Skeletal muscle satellite cell (primary cell): ENCODE results near the gene CABP1.
"Not testable (repeated sequence)": the region's sequence is repeated elsewhere in the genome, so short reads cannot be mapped to it uniquely, and the experiment has no call there.

ENCODE experiments used
- H3K27me3 ChIP-seq: 2 replicates; pipeline ENCODE4 v1.7.0; 2013; ENCODE audit warnings: low read length; ENCODE audit not compliant: control insufficient read depth, insufficient read depth
- H3K36me3 ChIP-seq: 2 replicates; pipeline ENCODE4 v1.7.0; 2013; ENCODE audit warnings: mild to moderate bottlenecking, control low read depth, low read length; ENCODE audit not compliant: insufficient read depth
- H3K4me1 ChIP-seq: 2 replicates; pipeline ENCODE4 v1.7.0; 2013; ENCODE audit warnings: low read length; ENCODE audit not compliant: control insufficient read depth, insufficient read depth
- H3K4me2 ChIP-seq: 2 replicates; pipeline ENCODE4 v1.7.0; 2013; ENCODE audit warnings: mild to moderate bottlenecking, low read length
- H3K4me3 ChIP-seq: 2 replicates; pipeline ENCODE4 v1.7.0; 2013; ENCODE audit warnings: low read length
- H3K9ac ChIP-seq: 2 replicates; pipeline ENCODE4 v1.7.0; 2013; ENCODE audit warnings: mild to moderate bottlenecking, low read depth, low read length, moderate library complexity
- H3K9me3 ChIP-seq: replicated peaks from 2 replicates; pipeline ENCODE4 v1.7.0; 2013; ENCODE audit warnings: mild to moderate bottlenecking, control low read depth, low read length

CABP1 gene

GRCh38 chr12:120656008-120656407 lies 15.6 kb downstream of the CABP1 start:
- H3K4me3 ChIP-seq = no peak overlapping the region
- H3K36me3 ChIP-seq = no peaks in the 10 kb centered on the region
- H3K4me1 ChIP-seq = no peaks in the 10 kb centered on the region
- no peak overlapping the region for H3K9ac ChIP-seq
- H3K4me2 ChIP-seq = no peak overlapping the region
- peaks cover 75% of the 10 kb centered on the region for H3K27me3 ChIP-seq
- H3K9me3 ChIP-seq = no peaks in the 10 kb centered on the region

- Histone ChIP-seq H3K4me2 (no peak overlapping the region), H3K9me3 (no peaks in the 10 kb centered on the region), H3K9ac (no peak overlapping the region), H3K36me3 (no peaks in the 10 kb centered on the region), H3K4me3 (no peak overlapping the region), H3K27me3 (peaks cover 62% of the 10 kb centered on the region), H3K4me1 (no peaks in the 10 kb centered on the region)
These were observed 18.1 kb downstream of the CABP1 start for GRCh38 chr12:120658286-120659150.

DNA sequence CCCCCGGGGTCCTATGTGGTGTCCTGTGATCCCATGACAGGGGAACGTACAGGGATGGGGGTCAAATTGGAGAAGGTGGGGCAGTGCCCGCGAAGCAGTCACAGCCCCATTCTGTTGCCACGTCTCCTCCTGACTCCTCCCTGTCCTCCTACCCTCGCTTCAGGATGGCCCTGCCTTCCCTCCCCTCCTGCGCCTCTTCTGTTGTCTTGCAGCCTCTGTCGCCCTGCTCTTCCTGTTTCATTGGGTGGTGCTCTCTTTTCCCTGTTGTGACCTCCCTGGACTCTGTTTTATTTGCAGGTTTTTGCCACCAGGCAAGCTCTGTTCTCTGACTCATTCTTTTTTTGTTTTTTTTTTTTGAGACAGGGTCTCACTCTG lies 18.7 kb downstream of the CABP1 start:
- Histone ChIP-seq H3K27me3 (peaks cover 62% of the 10 kb centered on the region), H3K9ac (no peak overlapping the region), H3K4me3 (no peak overlapping the region), H3K4me1 (no peaks in the 10 kb centered on the region), H3K36me3 (no peaks in the 10 kb centered on the region), H3K9me3 (no peaks in the 10 kb centered on the region), H3K4me2 (no peak overlapping the region)

DNA sequence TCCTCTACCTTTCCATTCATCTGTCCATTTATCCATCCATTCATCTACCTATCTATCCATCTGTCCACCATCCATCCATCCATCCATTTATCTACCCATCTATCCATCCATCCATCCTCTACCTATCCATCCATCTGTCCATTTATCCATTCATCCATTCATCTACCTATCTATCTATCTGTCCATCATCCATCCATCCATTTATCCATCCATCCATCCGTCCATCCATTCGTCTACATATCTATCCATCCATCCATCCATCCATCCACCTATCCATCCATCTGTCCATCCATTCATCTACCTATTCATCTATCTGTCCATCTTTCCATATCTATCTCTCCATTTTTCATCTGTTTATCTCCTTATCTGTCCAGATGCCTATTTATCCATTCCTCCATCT lies 21.0 kb downstream of the CABP1 start:
- H3K27me3 ChIP-seq = peaks cover 47% of the 10 kb centered on the region
- H3K4me3 ChIP-seq = no peak overlapping the region
- no peak overlapping the region for H3K4me2 ChIP-seq
- no peaks in the 10 kb centered on the region for H3K36me3 ChIP-seq
- H3K4me1 ChIP-seq = no peaks in the 10 kb centered on the region
- no peaks in the 10 kb centered on the region for H3K9me3 ChIP-seq
- H3K9ac ChIP-seq = no peak overlapping the region

DNA sequence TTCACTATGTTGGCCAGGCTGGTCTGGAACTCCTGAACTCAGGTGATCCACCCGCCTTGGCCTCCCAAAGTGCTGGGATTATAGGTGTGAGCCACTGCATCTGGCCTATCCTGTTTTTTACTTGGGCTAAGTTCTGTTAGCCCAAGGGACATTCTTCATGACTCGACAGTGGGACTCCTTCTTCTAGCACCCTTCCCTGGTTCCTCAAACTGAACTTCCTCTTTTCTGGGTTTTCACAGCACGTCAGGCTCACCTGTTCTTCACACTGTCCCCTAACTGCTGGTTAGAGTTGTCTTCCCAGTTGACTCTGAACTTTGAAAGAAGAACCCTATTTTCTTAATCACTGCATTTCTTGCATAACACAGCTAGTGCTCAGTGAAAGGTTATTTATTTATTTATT lies 22.5 kb downstream of the CABP1 start:
- peaks cover 49% of the 10 kb centered on the region for H3K27me3 ChIP-seq
- H3K9me3 ChIP-seq = no peaks in the 10 kb centered on the region
- no peak overlapping the region for H3K4me2 ChIP-seq
- H3K36me3 ChIP-seq = no peaks in the 10 kb centered on the region
- H3K4me3 ChIP-seq = no peak overlapping the region
- no peak overlapping the region for H3K9ac ChIP-seq
- H3K4me1 ChIP-seq = no peaks in the 10 kb centered on the region

GRCh38 chr12:120663741-120664140 lies 23.3 kb downstream of the CABP1 start:
- H3K4me3 ChIP-seq = no peak overlapping the region
- H3K4me1 ChIP-seq = no peaks in the 10 kb centered on the region
- H3K9ac ChIP-seq = no peak overlapping the region
- no peak overlapping the region for H3K4me2 ChIP-seq
- H3K36me3 ChIP-seq = no peaks in the 10 kb centered on the region
- peaks cover 48% of the 10 kb centered on the region for H3K27me3 ChIP-seq
- H3K9me3 ChIP-seq = no peaks in the 10 kb centered on the region

GRCh38 chr12:120666571-120667390 lies 26.4 kb downstream of the CABP1 start:
- H3K4me1 ChIP-seq = peaks cover 2% of the 10 kb centered on the region
- no peaks in the 10 kb centered on the region for H3K9me3 ChIP-seq
- H3K9ac ChIP-seq = no peak overlapping the region
- peaks cover 37% of the 10 kb centered on the region for H3K27me3 ChIP-seq
- no peaks in the 10 kb centered on the region for H3K36me3 ChIP-seq
- peak overlapping the region; percentile 2 for H3K4me2 ChIP-seq
- no peak overlapping the region for H3K4me3 ChIP-seq

DNA sequence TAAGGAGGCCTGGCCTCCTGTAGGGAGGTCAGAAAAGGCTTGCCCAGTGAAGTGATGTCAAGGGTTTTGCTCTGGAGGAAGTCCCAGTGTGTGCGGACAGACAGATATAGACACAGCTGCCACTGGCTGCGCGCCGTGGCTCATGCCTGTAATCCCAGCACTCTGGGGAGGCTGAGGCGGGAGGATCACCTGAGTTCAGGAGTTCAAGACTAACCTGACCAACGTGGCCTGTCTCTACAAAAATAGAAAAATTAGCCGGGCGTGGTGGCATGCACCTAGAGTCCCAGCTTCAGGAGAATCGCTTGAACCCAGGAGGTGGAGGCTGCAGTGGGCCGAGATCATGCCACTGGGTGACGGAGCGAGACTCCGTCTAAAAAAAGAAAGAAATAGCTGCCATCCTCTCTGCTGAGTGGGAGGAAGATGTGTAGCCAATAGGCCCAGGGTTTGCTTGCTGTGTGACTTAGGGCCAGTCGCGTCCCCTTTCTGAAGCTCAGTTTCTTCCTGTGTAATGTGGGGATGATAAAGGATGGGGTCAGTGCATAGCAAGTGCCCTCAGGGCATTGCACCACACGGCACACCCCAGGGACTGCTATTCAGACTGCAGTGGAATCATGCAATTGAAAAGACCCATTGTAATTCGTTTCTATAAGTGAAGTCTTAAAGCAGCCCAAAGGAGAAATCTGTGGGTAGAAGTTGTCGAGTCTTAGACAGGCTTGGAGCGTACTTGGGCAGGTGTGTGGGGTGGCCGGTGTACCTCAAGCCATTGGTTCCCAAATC lies 27.9 kb downstream of the CABP1 start:
- Histone ChIP-seq H3K9me3 (no peaks in the 10 kb centered on the region), H3K36me3 (no peaks in the 10 kb centered on the region), H3K9ac (no peak overlapping the region), H3K4me3 (no peak overlapping the region), H3K27me3 (peaks cover 33% of the 10 kb centered on the region), H3K4me2 (no peak overlapping the region), H3K4me1 (peaks cover 2% of the 10 kb centered on the region)

DNA sequence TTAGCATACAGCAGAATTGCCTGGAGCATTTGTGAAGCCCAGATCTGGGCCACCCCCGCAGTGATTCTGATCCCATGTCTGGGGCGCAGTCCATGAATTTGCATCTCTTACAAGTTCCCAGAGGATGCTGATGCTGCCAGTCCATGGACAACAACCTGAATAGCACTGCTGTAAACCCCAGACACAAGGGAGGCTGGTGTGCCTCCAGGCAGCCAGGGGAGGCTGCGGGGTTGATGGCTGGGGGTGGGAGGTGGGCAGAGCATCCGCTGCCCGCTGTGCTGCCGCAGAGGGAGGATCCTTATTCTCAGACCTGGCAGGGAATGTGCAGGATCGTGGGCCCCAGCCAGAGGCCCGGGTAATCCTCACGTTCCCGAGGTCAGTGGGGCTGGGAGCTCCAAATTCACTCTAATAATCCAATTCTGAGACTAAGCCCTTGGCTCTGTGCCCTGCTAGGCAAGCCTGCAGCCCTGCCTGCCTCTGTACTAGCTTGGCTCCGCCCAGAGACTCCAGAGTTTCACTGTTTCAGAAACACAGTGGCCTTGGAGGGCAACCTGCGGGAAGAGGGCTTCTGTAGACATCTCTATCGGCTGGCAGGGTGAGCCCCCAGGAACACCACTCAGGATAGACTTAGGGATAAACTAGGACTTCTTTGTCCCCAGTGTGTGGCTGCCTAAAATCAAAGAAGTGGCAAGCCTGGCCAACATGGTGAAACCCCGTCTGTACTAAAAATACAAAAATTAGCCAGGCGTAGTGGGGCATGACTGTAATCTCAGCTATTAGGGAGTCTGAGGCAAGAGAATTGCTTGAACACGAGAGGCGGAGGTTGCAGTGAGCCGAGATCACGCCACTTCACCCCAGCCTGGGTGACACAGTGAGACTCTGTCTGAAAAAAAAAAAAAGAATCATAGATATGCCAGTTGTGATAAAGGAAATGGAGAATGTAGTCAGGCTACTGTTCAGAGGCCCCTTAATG lies 28.7 kb downstream of the CABP1 start:
- H3K4me1 ChIP-seq = peaks cover 2% of the 10 kb centered on the region
- peaks cover 27% of the 10 kb centered on the region for H3K27me3 ChIP-seq
- no peak overlapping the region for H3K9ac ChIP-seq
- H3K9me3 ChIP-seq = no peaks in the 10 kb centered on the region
- H3K4me3 ChIP-seq = no peak overlapping the region
- H3K4me2 ChIP-seq = peak overlapping the region; percentile 62
- H3K36me3 ChIP-seq = no peaks in the 10 kb centered on the region

DNA sequence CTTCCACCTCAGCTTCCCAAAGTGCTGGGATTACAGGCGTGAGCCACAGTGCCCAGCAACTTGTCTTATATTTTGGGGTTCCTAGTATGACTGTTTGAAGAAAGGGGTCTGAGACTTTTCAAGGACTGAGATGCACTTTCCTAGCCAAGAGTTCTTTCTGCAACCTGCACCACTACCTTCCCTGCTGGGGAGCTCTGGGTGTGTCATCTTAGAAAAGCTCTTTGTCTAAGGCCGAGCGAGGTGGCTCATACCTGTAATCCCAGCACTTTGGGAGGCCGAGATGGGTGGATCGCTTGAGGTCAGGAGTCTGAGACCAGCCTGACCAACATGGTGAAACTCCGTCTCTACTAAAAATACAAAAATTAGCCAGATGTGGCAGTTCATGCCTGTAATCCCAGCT lies 29.8 kb downstream of the CABP1 start:
- not testable (repeated sequence) for H3K4me2 ChIP-seq, H3K9me3 ChIP-seq, H3K4me1 ChIP-seq, H3K36me3 ChIP-seq, H3K9ac ChIP-seq, H3K4me3 ChIP-seq
- peaks cover 26% of the 10 kb centered on the region for H3K27me3 ChIP-seq
